OCI-LY7 (cell line): ENCODE measurements around the gene SP7. TPM values are rescaled to one million over a fixed set of nuclear protein-coding genes. Genes with fewer than 3 reads are reported as not detected.

Experiments
- BruUV-seq: library from RNA; stranded (reverse); fragments of 400-500 nt; replicated peaks from 2 replicates; lab custom pipeline; 2021; lab: Mats Ljungman, UMichigan
- CTCF ChIA-PET: fragments of 300-600 bp; sonication (Branson Sonifier 250); formaldehyde crosslinking; loops from one replicate; lab custom pipeline; 2022; ENCODE audit warnings: antibody characterized with exemption; ENCODE audit not compliant: unreplicated experiment; lab: Charles Lee
- POLR2A ChIA-PET: fragments of 300-600 bp; sonication (Branson Sonifier 250); formaldehyde crosslinking; loops from one replicate; lab custom pipeline; 2022; ENCODE audit warnings: antibody characterized with exemption; lab: Charles Lee
- DNase-seq: peaks from one replicate; pipeline ENCODE4 v3.0.0-alpha.2; 2015; ENCODE audit warnings: low spot score
- H2AFZ ChIP-seq: fragments of 200-600 bp; sonication (generic), shearing (Covaris generic); 2 replicates; pipeline ENCODE4 v1.6.1; 2014; ENCODE audit warnings: mild to moderate bottlenecking, antibody characterized with exemption, low read length, moderate library complexity
- H3K27ac ChIP-seq: fragments of 200-600 bp; sonication (generic); 2 replicates; pipeline ENCODE4 v1.5.1; 2014; ENCODE audit warnings: mixed run types, low read depth, mild to moderate bottlenecking, moderate library complexity, low read length, inconsistent platforms; ENCODE audit not compliant: poor library complexity, severe bottlenecking
- H3K36me3 ChIP-seq: fragments of 200-600 bp; sonication (generic); 2 replicates; pipeline ENCODE4 v1.6.1; 2014; ENCODE audit warnings: mild to moderate bottlenecking, antibody characterized with exemption, low read length, moderate library complexity, mixed read lengths; ENCODE audit not compliant: insufficient read depth
- H3K4me1 ChIP-seq: fragments of 200-600 bp; sonication (generic); 2 replicates; pipeline ENCODE4 v1.5.1; 2014; ENCODE audit warnings: mild to moderate bottlenecking, low read length; ENCODE audit not compliant: insufficient read depth, poor library complexity, severe bottlenecking
- H3K4me2 ChIP-seq: fragments of 200-600 bp; sonication (generic); 2 replicates; pipeline ENCODE4 v1.6.1; 2014; ENCODE audit warnings: mild to moderate bottlenecking, low read length
- H3K4me3 ChIP-seq: fragments of 200-600 bp; sonication (generic); 2 replicates; pipeline ENCODE4 v1.5.1; 2014; ENCODE audit warnings: mild to moderate bottlenecking, low read depth, low read length; ENCODE audit not compliant: poor library complexity, severe bottlenecking
- H3K79me2 ChIP-seq: fragments of 200-600 bp; sonication (generic); 2 replicates; pipeline ENCODE4 v1.6.1; 2016; ENCODE audit warnings: low read depth, mild to moderate bottlenecking, low read length, moderate library complexity, mixed read lengths; ENCODE audit not compliant: insufficient read depth
- H3K9me2 ChIP-seq: fragments of 200-600 bp; sonication (generic); 2 replicates; pipeline ENCODE4 v1.6.1; 2016; ENCODE audit warnings: mild to moderate bottlenecking, low read length, mixed read lengths; ENCODE audit not compliant: insufficient read depth
- H3K9me3 ChIP-seq: fragments of 200-600 bp; sonication (generic); 2 replicates; pipeline ENCODE4 v1.6.1; 2014; ENCODE audit warnings: mild to moderate bottlenecking, mixed run types, low read length, mixed read lengths
- H4K20me1 ChIP-seq: fragments of 200-600 bp; sonication (generic); 2 replicates; pipeline ENCODE4 v1.6.1; 2014; ENCODE audit warnings: mild to moderate bottlenecking, antibody characterized with exemption, low read length, moderate library complexity, mixed read lengths; ENCODE audit not compliant: insufficient read depth
- EZH2phosphoT487 ChIP-seq: fragments of 200-600 bp; sonication (generic); IDR thresholded peaks from 2 replicates; pipeline ENCODE4 v1.6.1; 2018; ENCODE audit warnings: low read depth, borderline replicate concordance, mild to moderate bottlenecking, mixed run types, antibody characterized with exemption, low read length, moderate library complexity, mixed read lengths
- intact Hi-C: fragments of 100-400 bp; cut with micrococcal nuclease; formaldehyde crosslinking; loops from one replicate; pipeline ENCODE4 v1.10.0; 2022; ENCODE audit not compliant: unreplicated experiment
- total RNA-seq, 2 experiments: library from RNA; depleted of rRNA in 1 of 2; stranded (reverse); fragments of >200 nt in 1 of 2; shearing (Covaris generic) in 1 of 2; gene quantifications; 2 replicates each; pipeline ENCODE4 v1.2.3, GENCODE V29; 2014 to 2022
- TF ChIP-seq, protein P1 (sequence below): fragments of 200-600 bp; sonication (generic); conservative IDR thresholded peaks from 2 replicates; pipeline ENCODE4 v1.5.1; 2014; ENCODE audit warnings: mild to moderate bottlenecking, antibody characterized with exemption, low read length, moderate library complexity, mixed read lengths

SP7 gene
- total RNA-seq, 2 experiments from 2014 or later, result 0.16 to 0.27 TPM

DNA sequence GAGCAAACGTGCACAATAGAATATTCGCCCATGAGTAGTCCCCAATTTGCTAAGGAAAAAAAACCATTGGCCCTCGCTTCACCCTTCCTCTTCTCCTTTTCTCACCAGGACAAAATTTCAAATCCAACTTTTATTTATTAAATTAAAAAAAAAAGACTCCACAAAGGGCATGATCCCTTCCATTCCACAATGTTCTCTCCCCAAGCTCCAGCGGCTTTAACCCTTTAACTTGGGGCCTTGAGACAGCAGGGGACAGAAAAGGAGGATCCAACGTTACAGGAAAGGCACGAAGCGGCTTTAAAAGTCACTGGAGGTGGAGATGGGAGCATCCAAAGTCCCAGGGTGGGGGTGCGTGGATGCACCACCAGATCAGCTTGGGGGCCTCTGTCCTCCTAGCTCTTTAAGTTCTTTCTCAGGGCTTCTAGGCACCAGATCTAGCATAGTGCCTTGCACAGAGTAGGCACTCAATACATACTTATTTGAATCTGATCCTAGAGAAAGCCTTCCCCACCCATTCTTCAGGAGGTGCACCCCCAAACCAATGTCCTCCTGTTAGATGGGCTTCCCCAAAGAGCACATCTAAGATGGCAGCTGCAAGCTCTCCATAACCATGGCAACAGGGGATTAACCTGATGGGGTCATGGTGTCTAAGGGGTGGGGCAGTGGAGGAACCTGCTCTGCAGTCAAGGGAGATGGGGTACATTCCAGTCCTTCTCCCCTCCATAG is 9.5 kb downstream of the SP7 start:
- no TSS peak for BruUV-seq
- POLR2A ChIA-PET, result interaction anchor here (2.1 to 5.8 kb wide), 2 partner anchors 19 to 52 kb away, joined by 6 to 30 read pairs; no protein-coding TSS in a partner anchor
- CTCF ChIA-PET, result interaction anchor here (1.2 to 5.7 kb wide), 2 partner anchors 18 to 26 kb away, joined by 4 to 43 read pairs; no protein-coding TSS in a partner anchor
- H3K36me3 ChIP-seq, result no peaks in the 10 kb centered on the region
- peaks cover 32% of the 10 kb centered on the region for H3K4me1 ChIP-seq
- no peak overlapping the region for H2AFZ ChIP-seq
- H3K9me3 ChIP-seq, result no peaks in the 10 kb centered on the region
- no peak overlapping the region for H3K27ac ChIP-seq
- peak; percentile 12 for DNase-seq
- H3K4me3 ChIP-seq, result peak overlapping the region; percentile 70
- no peak for TF ChIP-seq EZH2phosphoT487
- TF ChIP-seq, protein P1, sequence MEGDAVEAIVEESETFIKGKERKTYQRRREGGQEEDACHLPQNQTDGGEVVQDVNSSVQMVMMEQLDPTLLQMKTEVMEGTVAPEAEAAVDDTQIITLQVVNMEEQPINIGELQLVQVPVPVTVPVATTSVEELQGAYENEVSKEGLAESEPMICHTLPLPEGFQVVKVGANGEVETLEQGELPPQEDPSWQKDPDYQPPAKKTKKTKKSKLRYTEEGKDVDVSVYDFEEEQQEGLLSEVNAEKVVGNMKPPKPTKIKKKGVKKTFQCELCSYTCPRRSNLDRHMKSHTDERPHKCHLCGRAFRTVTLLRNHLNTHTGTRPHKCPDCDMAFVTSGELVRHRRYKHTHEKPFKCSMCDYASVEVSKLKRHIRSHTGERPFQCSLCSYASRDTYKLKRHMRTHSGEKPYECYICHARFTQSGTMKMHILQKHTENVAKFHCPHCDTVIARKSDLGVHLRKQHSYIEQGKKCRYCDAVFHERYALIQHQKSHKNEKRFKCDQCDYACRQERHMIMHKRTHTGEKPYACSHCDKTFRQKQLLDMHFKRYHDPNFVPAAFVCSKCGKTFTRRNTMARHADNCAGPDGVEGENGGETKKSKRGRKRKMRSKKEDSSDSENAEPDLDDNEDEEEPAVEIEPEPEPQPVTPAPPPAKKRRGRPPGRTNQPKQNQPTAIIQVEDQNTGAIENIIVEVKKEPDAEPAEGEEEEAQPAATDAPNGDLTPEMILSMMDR, result no peak
- H3K4me2 ChIP-seq, result peak overlapping the region; percentile 86; the same call in 1 of the 2 replicates
- intact Hi-C loops, result no loop called here
- H3K9me2 ChIP-seq, result no peaks in the 10 kb centered on the region
- H3K79me2 ChIP-seq, result no peaks in the 10 kb centered on the region
- no peaks in the 10 kb centered on the region for H4K20me1 ChIP-seq

DNA sequence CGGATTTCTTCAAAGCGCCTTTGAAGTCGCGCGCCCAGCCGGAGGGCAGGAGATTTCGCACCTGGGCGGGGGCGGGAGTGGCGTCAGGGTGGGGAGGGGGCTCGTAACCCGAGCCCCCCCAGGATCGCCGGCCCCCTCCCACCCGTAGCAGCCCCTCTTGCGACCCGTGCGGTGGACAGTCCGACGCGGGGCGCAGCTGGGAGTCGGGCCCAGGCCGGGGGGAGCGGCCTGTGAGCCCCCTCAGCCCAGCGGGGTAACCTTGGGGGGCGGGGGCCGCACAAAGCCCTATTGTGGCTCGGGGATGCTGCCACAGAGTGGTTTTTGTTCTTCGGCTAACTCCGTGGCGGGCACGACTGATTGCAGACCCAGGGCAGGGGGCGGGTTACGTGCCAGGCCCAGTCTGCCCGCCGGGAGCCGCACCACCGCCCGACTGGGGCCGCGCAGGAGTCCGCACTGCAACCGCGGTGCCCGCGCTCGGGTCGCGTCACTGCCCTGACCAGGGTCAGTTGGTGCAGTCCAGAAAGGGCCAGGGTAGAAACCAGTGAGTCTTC is 10.6 kb downstream of the SP7 start:
- H3K9me2 ChIP-seq, result no peaks in the 10 kb centered on the region
- no peaks in the 10 kb centered on the region for H3K36me3 ChIP-seq
- H2AFZ ChIP-seq, result peak overlapping the region; percentile 82
- DNase-seq, result peak; percentile 52
- H3K79me2 ChIP-seq, result peaks cover 4% of the 10 kb centered on the region; the same call in 1 of the 2 replicates
- H3K27ac ChIP-seq, result peak overlapping the region; percentile 82
- TF ChIP-seq EZH2phosphoT487, result no peak
- TF ChIP-seq, protein P1, result no peak
- no peaks in the 10 kb centered on the region for H3K9me3 ChIP-seq
- H3K4me1 ChIP-seq, result peaks cover 36% of the 10 kb centered on the region
- ChIA-PET CTCF (interaction anchor here (0.6 to 5.7 kb wide), 3 partner anchors 19 to 183 kb away, joined by 3 to 43 read pairs (median 4); partner anchors contain the start of gene SP1), POLR2A (interaction anchor here (1.8 to 5.8 kb wide), 2 partner anchors 20 to 54 kb away, joined by 7 to 30 read pairs; partner anchors contain the start of gene SP1)
- intact Hi-C loops, result loop anchor here (2.0 kb wide), 2 partner anchors 53 to 175 kb away; partner anchors contain the start of gene TARBP2
- peak overlapping the region; percentile 86 for H3K4me2 ChIP-seq
- no peaks in the 10 kb centered on the region for H4K20me1 ChIP-seq
- H3K4me3 ChIP-seq, result peak overlapping the region; percentile 70
- BruUV-seq, result no TSS peak
